Measurements from ENCODE around the gene MT1X.
"Not testable (repeated sequence)": the region's sequence is repeated elsewhere in the genome, so short reads cannot be mapped to it uniquely, and the experiment has no call there.

The MT1X gene

DNA sequence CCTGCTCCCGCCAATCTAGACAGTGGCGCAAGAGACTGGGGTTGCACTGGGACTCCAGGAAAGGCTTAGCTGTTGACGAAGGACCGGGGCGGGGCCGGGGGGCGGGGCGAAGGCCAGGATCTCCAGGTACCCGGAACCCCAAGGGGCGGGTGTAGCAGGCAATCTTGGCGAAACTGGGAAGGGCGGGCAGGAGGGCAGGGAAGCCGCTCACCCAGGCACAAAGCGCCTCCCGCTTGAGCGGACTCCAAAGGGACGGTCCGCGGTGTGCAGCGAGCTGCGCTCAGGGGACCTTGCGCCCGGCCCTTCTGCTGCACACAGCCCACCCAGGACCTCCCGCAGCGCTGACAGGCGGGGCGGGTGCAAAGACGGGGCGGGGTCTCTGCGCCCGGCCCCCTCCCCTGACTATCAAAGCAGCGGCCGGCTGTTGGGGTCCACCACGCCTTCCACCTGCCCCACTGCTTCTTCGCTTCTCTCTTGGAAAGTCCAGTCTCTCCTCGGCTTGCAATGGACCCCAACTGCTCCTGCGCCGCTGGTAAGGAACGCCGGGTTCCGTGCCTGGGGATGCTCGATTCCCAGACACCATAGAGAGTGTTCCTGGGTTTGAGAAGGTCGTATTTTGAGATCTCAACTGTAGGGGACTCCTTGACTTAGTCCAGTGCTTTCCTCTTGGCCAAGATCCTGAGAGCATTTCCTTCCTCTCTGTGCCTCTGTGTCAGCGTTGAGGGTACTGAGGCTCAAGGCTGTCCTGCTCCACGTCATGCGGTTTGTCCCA is 24.5 kb upstream of the MT1X start, which contains the start of gene MT1F:
Gene MT1F, plus strand, starts transcription at position 405 of the 772 bp plus-strand sequence. Its CDS starts 100 bp downstream, at position 505.
- peak; percentile 77 to 87 (median 82) for DNase-seq

DNA sequence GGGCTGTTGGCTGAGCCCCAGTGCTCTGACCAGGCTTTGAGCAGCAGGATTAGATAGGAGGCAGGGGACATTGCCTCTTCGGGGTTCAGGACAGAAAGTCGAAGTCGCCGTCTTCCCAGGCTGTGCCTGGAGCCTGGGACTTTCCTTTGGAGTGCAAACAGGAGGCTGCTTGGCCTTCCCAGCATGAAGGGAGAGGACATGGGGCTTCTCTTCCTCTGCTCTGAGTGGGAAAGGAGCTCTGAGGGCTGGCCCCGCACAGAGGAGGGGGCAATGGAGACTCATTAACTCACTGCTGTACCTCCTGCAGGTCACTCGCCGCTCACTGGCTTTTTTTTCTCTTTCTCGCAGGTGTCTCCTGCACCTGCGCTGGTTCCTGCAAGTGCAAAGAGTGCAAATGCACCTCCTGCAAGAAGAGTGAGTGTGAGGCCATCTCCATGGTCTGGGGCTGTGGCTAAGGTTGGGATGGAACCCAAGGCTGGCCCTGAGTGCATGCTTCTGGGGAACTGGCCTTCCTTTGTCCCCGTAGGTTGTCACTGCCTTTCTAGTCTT is 23.9 kb upstream of the MT1X start:
- DNase-seq: no peak

- DNase-seq: no peak
Observed at GRCh38 chr16:56662357-56663354, 19.6 kb upstream of the MT1X start.

- DNase-seq: no peak
Observed at GRCh38 chr16:56664506-56664905, 17.8 kb upstream of the MT1X start.

- DNase-seq: not testable (repeated sequence)
Observed at GRCh38 chr16:56665286-56666261, 16.7 kb upstream of the MT1X start.

DNA sequence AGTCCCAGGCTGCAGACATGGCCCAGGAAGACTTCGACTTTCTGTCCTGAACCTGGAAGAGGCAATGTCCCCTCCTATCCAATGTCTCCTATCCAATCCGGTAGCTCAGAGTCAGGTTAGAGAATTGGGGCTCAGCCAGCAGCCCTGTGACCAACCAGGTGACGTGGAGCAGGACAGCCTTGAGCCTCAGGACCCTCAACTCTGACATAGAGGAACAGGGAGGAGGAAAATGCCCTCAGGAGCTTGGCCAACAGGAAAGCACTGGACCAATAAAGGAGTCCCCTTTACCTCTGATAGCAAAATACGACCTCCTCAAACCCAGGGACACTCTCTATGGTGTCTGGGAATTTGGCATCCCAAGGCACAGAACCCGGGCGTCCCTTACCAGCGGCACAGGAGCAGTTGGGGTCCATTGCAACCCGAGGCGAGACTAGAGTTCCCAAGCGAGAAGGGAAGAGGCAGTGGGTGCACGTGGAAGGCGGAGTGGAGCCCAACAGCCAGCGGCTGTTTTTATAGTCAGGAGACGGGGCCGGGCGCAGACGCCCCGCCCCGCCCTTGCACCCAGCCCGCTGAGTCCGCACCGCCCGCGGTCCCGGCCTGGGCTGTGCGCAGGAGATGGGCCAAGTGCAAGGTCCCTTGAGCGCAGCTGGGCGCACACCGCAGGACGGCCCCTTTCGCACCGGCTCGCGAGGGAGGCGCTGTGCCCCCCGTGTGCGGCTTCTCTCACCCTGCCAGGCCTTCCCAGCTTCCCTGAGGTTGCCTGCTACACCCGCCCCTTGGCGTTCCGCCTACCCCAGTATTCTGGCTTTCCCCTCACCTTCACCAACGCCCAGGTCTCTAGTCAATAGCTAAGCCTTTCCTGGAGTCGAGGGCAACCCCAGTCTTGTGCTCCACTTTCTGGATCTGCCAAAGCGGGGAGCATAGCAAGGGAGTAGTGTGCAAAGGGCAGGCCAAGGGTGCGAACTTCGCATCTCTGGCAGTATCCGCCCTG is 14.4 kb upstream of the MT1X start, which contains the start of gene MT1G:
Gene MT1G, minus strand, starts transcription at position 485 of the 991 bp plus-strand sequence. Its CDS starts 72 bp downstream, at position 413.
- DNase-seq: peak; percentile 81 to 91 (median 86)

- DNase-seq: no peak
Observed at GRCh38 chr16:56669005-56669839, 13.0 kb upstream of the MT1X start, which contains the start of gene MT1H. Gene MT1H, plus strand, starts transcription at chr16:56669814. Its CDS starts 71 bp downstream, at chr16:56669885.

DNA sequence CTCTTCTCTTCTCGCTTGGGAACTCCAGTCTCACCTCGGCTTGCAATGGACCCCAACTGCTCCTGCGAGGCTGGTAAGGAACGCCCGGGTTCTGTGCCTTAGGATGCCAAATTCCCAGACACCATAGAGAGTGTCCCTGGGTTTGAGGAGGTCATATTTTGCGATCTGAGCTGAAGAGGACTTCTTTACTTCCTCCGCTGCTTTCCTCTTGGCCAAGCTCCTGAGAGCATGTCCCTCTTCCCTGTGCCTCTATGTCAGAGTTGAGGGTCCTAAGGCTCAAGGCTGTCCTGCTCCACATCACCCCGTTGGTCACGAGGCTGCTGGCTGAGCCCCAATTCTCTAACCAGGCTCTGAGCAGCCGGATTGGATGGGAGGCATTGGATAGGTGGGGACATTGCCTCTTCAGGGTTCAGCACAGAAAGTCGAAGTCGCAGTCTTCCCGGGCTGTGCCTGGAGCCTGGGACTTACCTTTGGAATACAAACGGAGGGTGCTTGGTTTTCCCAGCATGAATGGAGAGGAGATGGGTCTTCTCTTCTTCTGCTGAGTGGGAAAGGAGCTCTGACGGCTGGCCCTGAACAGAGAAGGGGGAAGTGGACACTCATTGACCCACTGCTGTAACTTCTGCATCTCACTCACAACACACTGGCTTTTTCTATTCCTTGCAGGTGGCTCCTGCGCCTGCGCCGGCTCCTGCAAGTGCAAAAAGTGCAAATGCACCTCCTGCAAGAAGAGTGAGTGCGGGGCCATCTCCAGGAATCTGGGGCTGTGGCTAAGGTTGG is 12.2 kb upstream of the MT1X start:
- DNase-seq: peak; percentile 24 to 67 (median 62)

DNA sequence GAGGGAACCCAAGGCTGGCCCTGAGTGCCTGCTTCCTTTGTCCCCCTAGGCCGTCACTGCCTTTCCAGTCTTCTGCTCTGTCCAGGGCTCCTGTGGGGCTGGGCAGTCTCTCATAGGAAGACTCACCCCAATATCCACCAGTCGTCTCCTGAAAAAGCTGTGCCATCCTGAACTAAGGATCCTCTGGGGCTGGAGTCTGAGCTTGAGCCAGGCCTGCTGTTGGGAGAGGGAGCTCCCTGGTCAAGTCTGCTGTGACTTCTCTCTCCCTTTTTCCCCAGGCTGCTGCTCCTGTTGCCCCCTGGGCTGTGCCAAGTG is 11.7 kb upstream of the MT1X start:
- DNase-seq: no peak

DNA sequence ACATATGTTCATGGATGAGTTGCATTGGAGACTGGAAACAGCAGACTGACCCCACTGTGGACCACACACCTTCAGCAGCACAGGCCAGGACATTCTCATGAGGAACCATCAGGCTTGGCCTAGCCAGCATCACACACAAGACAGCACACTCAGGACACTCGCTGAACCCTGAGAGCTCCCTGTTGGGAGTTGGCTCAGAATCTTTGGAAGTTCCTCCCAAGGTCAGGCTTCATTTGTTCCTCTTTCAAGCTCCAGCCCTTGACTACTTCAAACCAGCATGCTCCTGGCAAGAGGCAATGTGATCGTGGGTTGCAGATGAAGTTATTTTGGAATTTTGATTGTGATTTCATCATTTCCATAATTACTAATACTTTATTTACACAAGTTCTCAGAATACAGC is 10.6 kb upstream of the MT1X start:
- peak; percentile 30 to 46 (median 40) for DNase-seq

DNA sequence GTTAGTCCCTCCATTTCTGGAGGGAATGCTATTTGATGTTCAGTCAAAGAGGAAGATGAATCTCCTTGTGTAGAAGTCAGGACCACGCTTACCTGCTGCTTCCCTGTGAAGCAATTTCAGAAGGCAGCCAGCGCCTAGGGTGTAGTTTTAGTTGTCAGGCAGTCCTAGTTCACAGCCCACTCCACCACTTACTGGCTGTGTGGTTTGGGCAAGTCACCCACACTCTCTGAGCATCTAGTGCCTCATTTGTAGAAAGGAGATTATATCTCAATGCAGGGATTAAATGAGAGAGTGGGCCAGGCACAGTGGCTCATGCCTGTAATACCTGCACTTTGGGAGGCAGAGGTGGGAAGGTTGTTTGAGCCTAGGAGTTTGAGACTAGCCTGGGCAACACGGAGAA is 10.1 kb upstream of the MT1X start:
- DNase-seq: not testable (repeated sequence)

DNA sequence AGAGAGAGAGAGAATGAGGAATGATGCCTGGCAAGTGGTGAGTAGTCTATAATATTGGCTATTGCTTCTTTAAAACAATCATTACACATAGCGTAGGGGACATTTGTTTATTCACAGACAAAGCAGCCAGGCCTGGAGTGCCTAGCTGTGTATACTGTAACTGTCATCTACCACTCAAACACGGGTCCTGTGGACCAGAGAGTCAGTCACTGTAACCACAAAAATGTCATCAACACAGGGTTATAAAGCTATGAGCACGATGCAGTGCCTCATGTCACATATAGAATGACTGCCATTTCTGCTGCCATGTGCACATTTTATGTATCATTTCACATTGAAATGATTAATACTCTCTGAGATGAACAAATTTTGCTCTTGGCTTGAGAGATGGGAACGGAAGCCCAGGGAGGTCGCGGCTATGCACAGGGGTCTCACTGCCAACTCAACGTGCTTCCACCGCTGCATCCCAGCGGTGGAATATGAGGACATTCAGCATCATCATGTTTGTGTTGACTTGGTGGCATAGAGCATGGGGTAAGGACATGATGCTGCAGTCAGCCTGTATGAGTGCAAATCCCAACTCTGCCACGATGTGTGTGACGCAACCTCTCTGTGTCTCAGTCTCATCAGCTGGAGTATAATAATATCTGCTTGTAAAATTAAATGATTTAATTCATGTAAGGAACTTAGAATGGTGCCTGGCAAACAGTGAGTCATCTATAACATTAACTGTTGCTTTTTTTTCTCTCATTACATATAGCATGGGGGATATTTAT is 9.3 kb upstream of the MT1X start:
- DNase-seq: no peak

DNA sequence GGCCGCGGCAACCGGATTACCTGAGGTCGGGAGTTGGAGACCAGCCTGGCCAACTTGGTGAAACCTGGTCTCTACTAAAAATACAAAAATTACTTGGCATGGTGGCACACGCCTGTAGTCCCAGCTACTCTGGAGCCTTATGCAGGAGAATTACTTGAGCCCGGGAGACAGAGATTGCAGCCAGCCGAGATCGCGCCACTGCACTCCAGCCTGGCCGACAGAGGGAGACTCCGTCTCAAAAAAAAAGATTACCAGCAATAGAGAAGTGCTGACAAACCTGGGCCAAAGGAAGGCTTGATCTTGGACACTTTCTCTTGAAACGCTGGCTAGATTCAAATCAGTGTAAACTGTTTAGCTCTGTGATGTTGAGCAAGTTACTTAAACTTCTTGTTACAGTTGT is 8.3 kb upstream of the MT1X start:
- DNase-seq: peak; percentile 51 to 62 (median 60)

GRCh38 chr16:56674570-56674969 is 7.7 kb upstream of the MT1X start:
- not testable (repeated sequence) for DNase-seq

- DNase-seq: no peak
Observed at GRCh38 chr16:56675685-56676210, 6.5 kb upstream of the MT1X start.

- DNase-seq: no peak
Observed at GRCh38 chr16:56677474-56677873, 4.8 kb upstream of the MT1X start.

DNA sequence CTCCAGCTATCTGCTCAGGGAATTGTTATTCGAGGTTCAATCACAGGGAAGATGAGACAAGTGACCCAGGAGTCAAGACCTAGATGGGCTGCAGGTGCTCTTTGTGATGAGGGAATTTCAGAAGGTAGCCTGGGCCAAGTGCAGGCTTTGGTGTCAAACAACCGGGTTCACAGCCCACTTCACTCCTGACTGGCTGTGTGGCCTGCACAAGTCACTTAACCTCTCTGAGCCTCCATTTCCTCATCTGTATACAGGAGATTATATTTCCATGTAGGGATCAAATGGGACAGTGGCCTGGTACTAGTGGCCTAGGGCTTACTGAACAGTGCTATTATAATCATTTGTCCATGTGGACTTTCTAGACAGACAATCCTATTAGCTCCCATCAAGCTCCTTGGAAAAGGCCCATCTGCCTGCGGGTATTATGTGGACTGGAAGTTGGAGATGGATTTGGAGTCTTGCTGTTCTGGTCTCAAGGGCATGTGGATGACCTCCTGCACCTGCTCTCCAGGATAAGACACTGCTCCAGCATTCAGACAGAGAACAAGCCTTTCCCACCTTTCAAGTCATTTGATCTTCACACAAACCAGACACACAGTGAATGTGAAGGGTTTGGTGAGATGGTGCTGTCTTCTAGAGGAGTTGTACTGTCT is 3.1 kb upstream of the MT1X start:
- no peak for DNase-seq

All from suppressor macrophage (primary cell).